GM12891 (cell line): ENCODE results near the gene NKRF.

Source experiments
- POLR2A ChIP-seq: IDR thresholded peaks from 2 replicates; pipeline ENCODE4 v1.6.1; 2011; ENCODE audit warnings: low read depth, low read length, control low read depth
- SPI1 ChIP-seq: IDR thresholded peaks from 2 replicates; pipeline ENCODE4 v1.6.1; 2011; ENCODE audit warnings: low read depth, low read length, control low read depth

DNA sequence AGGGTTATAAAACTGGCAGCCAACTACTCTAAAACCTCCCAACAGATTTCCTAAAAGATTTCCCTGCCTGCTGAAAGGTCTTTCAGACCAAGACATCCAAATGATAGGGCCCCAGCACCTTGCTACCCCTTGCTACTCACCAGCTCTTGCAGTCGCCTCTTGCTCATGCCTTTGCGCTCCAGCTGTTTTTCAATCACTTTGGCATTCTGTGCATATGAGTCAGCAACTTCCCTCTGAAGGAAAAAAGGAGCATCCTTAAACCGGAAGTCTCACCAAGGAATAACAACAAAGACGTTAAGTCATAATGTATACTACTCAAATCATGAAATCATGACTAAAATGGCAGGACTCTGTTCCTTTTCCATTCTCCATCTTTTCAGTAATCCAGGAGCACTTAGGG is 65.0 kb downstream of the NKRF start:
- TF ChIP-seq POLR2A (no peak), SPI1 (no peak)
